Endothelial cell of umbilical vein (primary cell): Measurements from ENCODE around the gene WFIKKN2.

Source experiments
- CTCF ChIP-seq, 2 donors: IDR thresholded peaks; 1 replicate in 1 of 2; 2 replicates in 1 of 2; pipeline ENCODE4 v1.5.1; 2011; ENCODE audit warnings: low read length in 2 of 2, mild to moderate bottlenecking in 2 of 2, moderate library complexity in 2 of 2, control low read depth in 1 of 2, inconsistent platforms in 1 of 2, low read depth in 1 of 2; ENCODE audit not compliant: insufficient read depth in 1 of 2; ENCODE audit errors: extremely low read depth in 1 of 2
- FOS ChIP-seq: IDR thresholded peaks from 2 replicates; pipeline ENCODE4 v1.6.1; 2011; ENCODE audit warnings: mild to moderate bottlenecking, low read length, moderate library complexity, borderline replicate concordance; ENCODE audit not compliant: insufficient read depth
- MAX ChIP-seq: IDR thresholded peaks from 2 replicates; pipeline ENCODE4 v1.6.1; 2011; ENCODE audit not compliant: insufficient read depth, insufficient read length
- POLR2A ChIP-seq: IDR thresholded peaks from 2 replicates; pipeline ENCODE4 v1.6.1; 2012; ENCODE audit warnings: low read depth, mild to moderate bottlenecking, control low read depth, low read length

GRCh38 chr17:50802609-50803571 is 32.5 kb upstream of the WFIKKN2 start:
- no peak for TF ChIP-seq CTCF (IDR thresholded peaks at IDR 0.05; ENCODE audit: extremely low read depth in 1 of 2, insufficient read depth in 1 of 2, low read depth in 1 of 2, low read length in 2 of 2)
- no peak for TF ChIP-seq MAX
- TF ChIP-seq FOS: no peak
- TF ChIP-seq POLR2A: no peak
